ENCODE results near the gene ZNF611.

DNA sequence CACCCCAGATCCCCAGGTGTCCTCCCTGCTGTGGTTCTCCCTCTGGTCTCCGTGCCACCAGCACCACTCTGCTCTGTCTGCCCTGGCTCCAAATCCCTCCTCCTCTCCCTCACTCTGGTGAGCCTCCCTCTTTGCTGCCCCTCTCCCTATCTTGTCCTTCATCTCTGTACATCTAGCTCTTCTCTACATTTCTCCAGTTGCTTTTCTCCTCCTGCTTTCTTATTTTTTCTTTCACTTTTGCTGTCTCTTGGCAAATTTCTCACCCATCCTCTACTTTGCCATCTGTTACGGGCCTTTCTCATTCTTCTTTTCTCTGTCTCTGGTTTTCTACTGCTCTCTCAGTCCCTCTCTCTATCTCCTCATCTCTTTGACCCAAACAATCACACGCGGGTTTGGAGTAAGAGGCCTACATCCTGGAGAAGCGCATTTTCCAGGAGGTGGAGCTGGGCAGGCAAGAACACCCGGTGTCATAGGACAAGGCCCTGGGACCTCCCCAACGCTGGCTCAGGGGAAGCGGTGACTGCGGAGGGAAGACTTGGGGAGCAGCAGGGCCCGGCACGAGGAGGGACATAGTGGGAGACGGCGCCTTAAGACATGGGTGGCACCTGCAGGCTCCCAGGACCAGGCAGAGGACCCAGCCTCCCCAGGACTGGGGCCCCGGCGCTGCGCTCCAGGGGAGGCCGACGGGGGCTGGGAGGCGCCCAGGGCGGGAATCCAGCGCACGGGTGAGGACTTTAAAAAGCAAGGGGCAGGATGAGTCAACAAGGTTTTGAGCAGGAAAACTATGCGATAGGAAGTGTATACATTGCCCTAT, 9.9 kb downstream of the ZNF611 start:
- TF ChIP-seq CTCF (IDR thresholded peaks at IDR 0.05; ENCODE audit: borderline replicate concordance, extremely low read depth, low read length, poor library complexity, severe bottlenecking): no peak
- TF ChIP-seq EZH2 (IDR thresholded peaks at IDR 0.05; ENCODE audit: borderline replicate concordance, low read depth, low read length, severe bottlenecking): no peak
